Measurements from ENCODE around the gene TBC1D23.

DNA sequence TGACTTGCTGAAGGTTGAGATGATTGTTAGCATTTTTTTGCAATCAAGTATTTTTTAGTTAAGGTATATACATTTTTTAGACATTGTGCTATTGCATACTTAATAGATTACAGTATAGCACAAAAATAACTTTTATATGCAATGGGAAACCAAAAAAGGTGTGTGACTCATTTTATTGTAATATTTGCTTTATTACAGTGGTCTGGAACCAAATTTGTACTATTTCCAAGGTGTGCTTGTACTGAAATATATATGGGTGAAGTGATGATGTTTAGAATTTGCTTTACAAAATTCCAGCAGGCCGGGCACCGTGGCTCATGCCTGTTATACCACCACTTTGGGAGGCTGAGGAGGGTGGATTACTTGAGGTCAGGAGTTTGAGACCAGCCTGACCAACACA lies 29.1 kb upstream of the TBC1D23 start:
- no peak for TF ChIP-seq CTCF (IDR thresholded peaks at IDR 0.05)
- no peak for TF ChIP-seq POLR2A (IDR thresholded peaks at IDR 0.05)

Data from uterus (tissue), 2 donors.